Ovary (tissue), 9 donors: Measurements from ENCODE around the gene COL27A1. TPM values are rescaled to one million over a fixed set of nuclear protein-coding genes. Genes with fewer than 3 reads are reported as not detected.
"Not testable (repeated sequence)": the region's sequence is repeated elsewhere in the genome, so short reads cannot be mapped to it uniquely, and the experiment has no call there.

ENCODE experiments used
- DNase-seq, 5 donors: peaks; one replicate each; pipeline ENCODE4 v3.0.0-alpha.2; 2019 to 2020
- H3K27ac ChIP-seq, 2 donors: fragments of 200-600 bp; one replicate each; pipeline versions ENCODE4 v1.5.1 to v1.8.0; 2019 to 2022
- H3K27me3 ChIP-seq: fragments of 200-600 bp; one replicate; pipeline ENCODE4 v1.8.0; 2022
- H3K36me3 ChIP-seq: fragments of 200-600 bp; sonication (generic); one replicate; pipeline ENCODE4 v1.5.1; 2019
- H3K4me1 ChIP-seq: one replicate; pipeline ENCODE4 v1.8.1; 2013; ENCODE audit warnings: mild to moderate bottlenecking, moderate library complexity; ENCODE audit not compliant: insufficient read depth
- H3K4me3 ChIP-seq: fragments of 200-600 bp; sonication (generic); one replicate; pipeline ENCODE4 v1.5.1; 2017
- H3K9me3 ChIP-seq, 2 donors: fragments of 200-600 bp in 1 of 2; sonication (generic) in 1 of 2; one replicate each; pipeline versions ENCODE4 v1.5.1 to v1.8.1; 2013 to 2019; ENCODE audit warnings: mild to moderate bottlenecking in 1 of 2, moderate library complexity in 1 of 2
- EP300 ChIP-seq: sonication (generic); formaldehyde crosslinking; IDR thresholded peaks from one replicate; pipeline ENCODE4 v1.6.1; 2017; ENCODE audit warnings: antibody characterized with exemption
- POLR2A ChIP-seq: fragments of 450-650 bp; IDR thresholded peaks from one replicate; pipeline ENCODE4 v1.6.1; 2017; ENCODE audit warnings: antibody characterized with exemption, mild to moderate bottlenecking, moderate library complexity
- WGBS, 3 donors: extraction: QIAGEN DNeasy Blood & Tissue Kit in 1 of 3; methylation state at CpG; one replicate each; pipeline versions ENCODE4 v1.1.5 to v1.1.7; 2013 to 2017; 5-methylcytosine and 5-hydroxymethylcytosine counted together
- intact Hi-C, 4 donors: fragments of 100-400 bp; cut with DNase I; formaldehyde crosslinking; loops; one replicate each; pipeline versions ENCODE4 v1.11.0 to v1.15.1; 2022 to 2023
- polyA plus RNA-seq, 2 donors: library from polyadenylated mRNA; stranded (reverse); fragments of 200-250 nt in 1 of 2; fragments of 350-450 nt in 1 of 2; fragmentation: Illumina TruSeq in 1 of 2; extraction: RNeasy Lipid Tissue Mini Kit (QIAGEN cat#74804) in 1 of 2; gene quantifications; one replicate each; pipeline ENCODE4 v1.2.3, GENCODE V29; 2013 to 2014
- total RNA-seq, 7 donors: library from RNA; depleted of rRNA in 2 of 7; stranded (reverse); fragments of >200 nt in 2 of 7; fragmentation: NEBNext Ultra II Directional in 3 of 7; extraction: Animal tissue kit (Norgen Biotek cat#: 25700) in 3 of 7; gene quantifications; one replicate each; pipeline versions ENCODE4 v1.1.0 to v1.2.4, GENCODE V29; 2016 to 2023
- TF ChIP-seq, protein P1 (sequence below), 3 donors: fragments of 450-650 bp in 2 of 3; fragments of 200-600 bp in 1 of 3; IDR thresholded peaks; one replicate each; pipeline versions ENCODE4 v1.5.1 to v1.8.0; 2016 to 2022; ENCODE audit warnings: antibody characterized with exemption in 3 of 3, mild to moderate bottlenecking in 1 of 3
- donor health status: DM: no; HTN: no; CAD: no; lungs with moderate emphysema.
- donor health status: DM: no; HTN: no; CAD: no.
- donor health status: Bipolar disorder and iron deficiency.
- donor health status: DM: yes; HTN: yes; CAD: no.
- donor health status: DM: no; HTN: no; CAD: no.
- donor health status: DM: yes; HTN: yes; CAD: no.

COL27A1 gene
- total and polyA plus RNA-seq, 9 donors: 5.2 to 91.2 (median 16.8) TPM

DNA sequence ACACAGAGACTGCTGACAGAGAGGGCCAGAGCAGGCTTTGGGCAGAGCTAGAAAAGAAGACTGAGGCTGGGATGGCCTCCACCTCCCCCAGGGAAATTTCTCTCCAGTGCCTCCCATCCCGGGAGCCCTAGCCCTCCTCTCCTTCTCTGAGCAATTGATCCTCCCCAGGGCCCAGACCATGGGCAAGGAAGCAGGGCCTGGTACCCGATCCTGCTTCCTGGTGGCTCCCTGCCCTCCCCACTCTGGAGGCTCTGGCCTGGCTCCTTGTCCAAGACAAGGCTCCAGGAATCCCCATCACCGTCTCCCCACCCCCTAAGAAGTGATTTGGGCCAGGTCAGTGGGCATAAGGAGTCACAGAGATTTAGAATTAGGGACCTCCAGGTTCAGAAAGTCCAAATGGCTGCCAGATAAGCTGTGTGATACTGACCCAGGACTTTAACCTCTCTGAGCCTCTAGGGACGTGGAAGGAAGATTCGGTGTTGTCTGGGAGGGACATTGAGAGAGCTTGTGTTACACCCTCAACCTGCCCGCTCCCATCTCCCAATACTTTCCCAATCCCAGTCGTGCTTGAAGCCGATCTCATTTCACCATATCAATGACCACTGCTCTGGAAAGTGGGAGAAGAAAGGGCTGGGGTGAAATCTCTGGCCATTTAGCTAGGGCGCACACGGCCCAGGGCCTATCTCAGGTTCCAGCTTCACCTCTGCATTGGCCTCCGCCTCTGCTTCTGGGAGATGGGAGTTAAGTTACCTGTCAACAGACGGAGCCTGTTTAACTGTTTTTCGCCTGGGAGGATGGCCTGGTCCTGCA lies 30.5 kb upstream of the COL27A1 start:
- Histone ChIP-seq H3K36me3 (no peaks in the 10 kb centered on the region), H3K27me3 (no peaks in the 10 kb centered on the region), H3K4me1 (peaks cover 2% of the 10 kb centered on the region), H3K27ac (no peak overlapping the region), H3K4me3 (no peak overlapping the region), H3K9me3 (no peaks in the 10 kb centered on the region)
- intact Hi-C loops: no loop called here
- TF ChIP-seq POLR2A: no peak
- no peak for TF ChIP-seq EP300
- TF ChIP-seq, protein P1, sequence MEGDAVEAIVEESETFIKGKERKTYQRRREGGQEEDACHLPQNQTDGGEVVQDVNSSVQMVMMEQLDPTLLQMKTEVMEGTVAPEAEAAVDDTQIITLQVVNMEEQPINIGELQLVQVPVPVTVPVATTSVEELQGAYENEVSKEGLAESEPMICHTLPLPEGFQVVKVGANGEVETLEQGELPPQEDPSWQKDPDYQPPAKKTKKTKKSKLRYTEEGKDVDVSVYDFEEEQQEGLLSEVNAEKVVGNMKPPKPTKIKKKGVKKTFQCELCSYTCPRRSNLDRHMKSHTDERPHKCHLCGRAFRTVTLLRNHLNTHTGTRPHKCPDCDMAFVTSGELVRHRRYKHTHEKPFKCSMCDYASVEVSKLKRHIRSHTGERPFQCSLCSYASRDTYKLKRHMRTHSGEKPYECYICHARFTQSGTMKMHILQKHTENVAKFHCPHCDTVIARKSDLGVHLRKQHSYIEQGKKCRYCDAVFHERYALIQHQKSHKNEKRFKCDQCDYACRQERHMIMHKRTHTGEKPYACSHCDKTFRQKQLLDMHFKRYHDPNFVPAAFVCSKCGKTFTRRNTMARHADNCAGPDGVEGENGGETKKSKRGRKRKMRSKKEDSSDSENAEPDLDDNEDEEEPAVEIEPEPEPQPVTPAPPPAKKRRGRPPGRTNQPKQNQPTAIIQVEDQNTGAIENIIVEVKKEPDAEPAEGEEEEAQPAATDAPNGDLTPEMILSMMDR (IDR thresholded peaks at IDR 0.05): no peak
- WGBS, 3 donors: 88 to 93% (median 88%) methylated on average over 13 of the region's 13 CpGs
- DNase-seq: no peak

DNA sequence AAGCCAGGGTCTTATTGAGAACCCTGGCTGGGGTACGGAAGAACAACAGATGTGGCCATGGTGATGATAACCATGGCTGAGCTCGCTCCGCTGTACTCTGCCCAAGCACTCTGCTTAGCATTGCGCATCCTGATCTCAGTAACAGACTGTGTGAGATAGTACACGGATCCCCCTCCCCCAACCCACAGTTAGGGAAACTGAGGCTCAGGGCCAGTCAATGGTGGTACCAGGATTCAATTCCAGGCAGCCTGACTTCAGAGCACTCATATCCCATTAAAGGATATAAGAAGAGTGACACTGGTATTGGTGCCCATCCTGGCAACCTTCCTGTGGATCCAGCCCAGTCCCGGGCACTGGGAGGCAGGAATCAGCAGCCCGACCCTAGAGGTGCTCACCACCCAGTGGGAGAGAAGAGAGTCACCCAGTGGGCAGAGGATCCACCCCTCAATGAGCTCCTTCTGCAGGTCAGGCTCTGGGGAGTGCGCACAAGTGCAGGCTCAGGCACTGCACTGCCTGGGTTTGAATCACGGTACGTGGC lies 29.8 kb upstream of the COL27A1 start:
- TF ChIP-seq POLR2A: no peak
- no peak for TF ChIP-seq EP300
- peaks cover 2% of the 10 kb centered on the region for H3K4me1 ChIP-seq
- no peaks in the 10 kb centered on the region for H3K27me3 ChIP-seq
- no peaks in the 10 kb centered on the region for H3K9me3 ChIP-seq
- H3K4me3 ChIP-seq: no peak overlapping the region
- no peak overlapping the region for H3K27ac ChIP-seq
- DNase-seq: no peak
- H3K36me3 ChIP-seq: no peaks in the 10 kb centered on the region
- WGBS, 3 donors: 86 to 91% (median 87%) methylated on average over 10 of the region's 10 CpGs
- intact Hi-C loops: no loop called here

DNA sequence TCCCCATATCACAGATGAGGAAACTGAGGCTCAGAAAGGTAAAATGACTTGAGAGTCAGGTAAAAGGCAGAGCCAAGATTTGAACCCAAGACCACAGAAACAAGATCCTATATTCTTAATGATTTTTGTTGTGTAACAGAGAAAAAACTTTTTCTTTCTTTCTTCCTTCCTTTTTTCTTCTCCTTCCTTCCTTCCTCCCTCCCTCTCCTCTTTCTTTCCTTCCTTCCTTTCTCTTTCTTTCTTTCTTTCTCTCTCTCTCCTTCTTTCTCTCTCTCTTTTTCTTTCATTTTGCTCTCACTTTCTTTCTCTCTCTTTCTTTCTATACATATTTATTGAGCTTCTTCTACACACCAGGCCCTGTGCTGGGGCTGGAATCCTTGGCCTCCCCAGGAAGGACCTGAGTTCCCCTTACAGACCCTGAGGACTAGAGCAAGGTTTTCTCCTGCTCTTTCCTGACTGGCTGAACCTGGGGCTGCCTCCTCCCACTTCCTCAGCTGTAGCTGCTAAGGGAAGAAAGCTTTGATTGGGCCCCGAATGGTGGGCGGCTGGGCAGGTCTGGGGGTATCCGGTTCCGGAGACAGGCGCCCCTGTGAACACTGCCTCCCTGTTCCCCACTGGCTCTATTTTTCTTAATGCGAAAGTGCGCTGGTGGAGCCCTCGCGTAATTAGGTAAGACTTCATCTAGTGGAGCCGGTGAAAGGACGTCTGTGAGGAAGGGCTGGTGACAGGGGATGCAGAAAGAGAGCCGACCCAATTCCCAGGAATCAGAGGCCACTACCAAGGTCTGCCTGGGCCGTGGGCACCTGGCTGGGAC lies 28.9 kb upstream of the COL27A1 start:
- Histone ChIP-seq H3K36me3 (no peaks in the 10 kb centered on the region), H3K27ac (no peak overlapping the region), H3K4me3 (no peak overlapping the region), H3K9me3 (no peaks in the 10 kb centered on the region), H3K27me3 (no peaks in the 10 kb centered on the region), H3K4me1 (peaks cover 2% of the 10 kb centered on the region)
- 69 to 79% (median 77%) methylated on average over 13 of the region's 13 CpGs for WGBS, 3 donors
- intact Hi-C loops: no loop called here
- TF ChIP-seq, protein P1 (IDR thresholded peaks at IDR 0.05): no peak
- TF ChIP-seq EP300: no peak
- no peak for TF ChIP-seq POLR2A
- no peak for DNase-seq

DNA sequence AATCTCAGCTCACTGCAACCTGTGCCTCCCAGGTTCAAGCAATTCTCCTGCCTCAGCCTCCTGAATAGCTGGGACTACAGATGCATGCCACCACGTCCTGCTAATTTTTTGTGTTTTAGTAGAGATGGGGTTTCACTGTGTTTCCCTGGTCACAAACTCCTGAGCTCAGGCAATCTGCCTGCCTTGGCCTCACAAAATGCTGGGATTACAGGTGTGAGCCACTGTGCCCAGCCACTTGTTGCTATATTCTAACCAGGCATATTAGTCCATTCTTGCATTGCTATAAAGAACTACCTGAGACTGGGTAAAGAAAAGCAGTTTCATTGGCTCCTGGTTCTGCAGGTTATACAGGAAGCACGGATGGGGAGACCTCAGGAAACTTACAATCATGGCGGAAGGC lies 26.6 kb upstream of the COL27A1 start:
- H3K27ac ChIP-seq, H3K4me3 ChIP-seq, H3K4me1 ChIP-seq, H3K36me3 ChIP-seq, intact Hi-C loops, H3K9me3 ChIP-seq, H3K27me3 ChIP-seq, DNase-seq: not testable (repeated sequence)
- 95 to 96% (median 95%) methylated on average over 3 of the region's 3 CpGs for WGBS, 3 donors

DNA sequence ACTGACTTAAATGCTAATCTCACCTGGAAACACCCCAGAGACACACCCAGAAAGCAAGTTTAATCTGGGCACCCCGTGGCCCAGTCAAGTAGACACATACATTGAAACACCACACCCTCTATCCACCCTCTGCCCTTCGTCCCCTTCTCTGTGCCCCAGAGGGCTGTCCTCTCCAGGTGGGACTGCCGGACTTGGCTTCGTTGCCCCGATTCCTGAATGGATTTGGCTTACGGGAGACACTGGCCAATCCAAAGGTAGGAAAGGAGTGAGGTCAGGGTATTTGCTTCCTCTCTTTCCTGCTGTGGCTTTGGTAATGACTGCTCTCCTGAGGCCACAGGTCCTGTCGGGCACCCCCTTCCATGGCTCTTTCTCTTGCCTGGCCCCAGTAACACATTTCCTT lies 25.2 kb upstream of the COL27A1 start:
- Histone ChIP-seq H3K9me3 (no peaks in the 10 kb centered on the region), H3K36me3 (no peaks in the 10 kb centered on the region), H3K4me3 (no peak overlapping the region), H3K27ac (no peak overlapping the region), H3K27me3 (no peaks in the 10 kb centered on the region), H3K4me1 (peaks cover 3% of the 10 kb centered on the region)
- 77 to 85% (median 80%) methylated on average over 7 of the region's 7 CpGs for WGBS, 3 donors
- no peak for DNase-seq
- intact Hi-C loops: no loop called here
- TF ChIP-seq, protein P1 (IDR thresholded peaks at IDR 0.05): no peak
- no peak for TF ChIP-seq EP300
- no peak for TF ChIP-seq POLR2A
